HepG2 (cell line): ENCODE results near the gene DHX30. TPM values are rescaled to one million over a fixed set of nuclear protein-coding genes. Genes with fewer than 3 reads are reported as not detected.

Experiments
- CHD2 ChIP-seq: IDR thresholded peaks from 2 replicates; pipeline ENCODE4 v1.6.1; 2011; ENCODE audit warnings: low read depth, low read length, improper control_type of control experiment
- GABPA ChIP-seq, 2 experiments: IDR thresholded peaks; 2 replicates each; pipeline ENCODE4 v1.6.1; 2011 to 2016; ENCODE audit warnings: low read depth in 2 of 2, low read length in 1 of 2, missing biosample characterization in 1 of 2, missing genetic modification characterization in 1 of 2
- GATAD2A ChIP-seq: IDR thresholded peaks from 2 replicates; pipeline ENCODE4 v1.6.1; 2016
- HMG20A ChIP-seq: IDR thresholded peaks from 2 replicates; pipeline ENCODE4 v1.6.1; 2016; ENCODE audit warnings: borderline replicate concordance
- HOXA3 ChIP-seq: sonication (generic); formaldehyde crosslinking; IDR thresholded peaks from 2 replicates; pipeline ENCODE4 v1.5.0; 2020; ENCODE audit warnings: missing genetic modification reagents
- HOXD1 ChIP-seq: sonication (generic); formaldehyde crosslinking; IDR thresholded peaks from 2 replicates; pipeline ENCODE4 v1.5.0; 2020; ENCODE audit warnings: missing genetic modification reagents
- RXRB ChIP-seq: IDR thresholded peaks from 2 replicates; pipeline ENCODE4 v1.6.1; 2016; ENCODE audit warnings: borderline replicate concordance, missing genetic modification reagents, missing compliant biosample characterization
- SP5 ChIP-seq: IDR thresholded peaks from 2 replicates; pipeline ENCODE4 v1.6.1; 2016; ENCODE audit warnings: low read depth, borderline replicate concordance
- ZNF660 ChIP-seq: sonication (generic); formaldehyde crosslinking; IDR thresholded peaks from 2 replicates; pipeline ENCODE4 v1.5.1; 2020; ENCODE audit warnings: mild to moderate bottlenecking, low read depth, missing genetic modification reagents, borderline replicate concordance
- polyA plus RNA-seq, 8 experiments: library from polyadenylated mRNA; depleted of rRNA in 3 of 8; stranded (reverse) in 7 of 8; unstranded in 1 of 8; fragments of >200 nt; fragmentation: Illumina TruSeq in 4 of 8; extraction: Trizol in 4 of 8; gene quantifications; 2 replicates each; pipeline versions ENCODE4 v1.2.1 to v1.2.3, GENCODE V29; 2011 to 2016; ENCODE audit warnings: low read depth in 4 of 8, missing spikeins in 1 of 8, mixed read lengths in 1 of 8; ENCODE audit not compliant: insufficient read depth in 1 of 8
- total RNA-seq, 5 experiments: library from RNA; depleted of rRNA; stranded (reverse); fragments of >200 nt; fragmentation: Illumina TruSeq; extraction: Trizol; gene quantifications; 2 replicates each; pipeline ENCODE4 v1.2.3, GENCODE V29; 2016; ENCODE audit warnings: low read depth in 1 of 5
- TF ChIP-seq, protein P1 (sequence below), 2 experiments: sonication (generic) in 1 of 2; formaldehyde crosslinking in 1 of 2; IDR thresholded peaks; 2 replicates each; pipeline versions ENCODE4 v1.6.1 to v1.9.0; 2014 to 2022; ENCODE audit warnings: antibody characterized with exemption in 1 of 2, borderline replicate concordance in 1 of 2, inconsistent platforms in 1 of 2, low read depth in 1 of 2, missing genetic modification reagents in 1 of 2
- TF ChIP-seq, protein P2 (sequence below): sonication (generic); formaldehyde crosslinking; IDR thresholded peaks from 2 replicates; pipeline ENCODE4 v1.9.0; 2022; ENCODE audit warnings: low read depth, missing genetic modification reagents
- TF ChIP-seq, protein P3 (sequence below): sonication (generic); formaldehyde crosslinking; conservative IDR thresholded peaks from 2 replicates; pipeline ENCODE4 v1.4.0; 2020; ENCODE audit warnings: missing genetic modification reagents
- TF ChIP-seq, protein P4 (sequence below): sonication (generic); formaldehyde crosslinking; IDR thresholded peaks from 2 replicates; pipeline ENCODE4 v1.5.0; 2020; ENCODE audit warnings: mild to moderate bottlenecking, missing genetic modification reagents
- TF ChIP-seq, protein P5 (sequence below): sonication (generic); formaldehyde crosslinking; IDR thresholded peaks from 2 replicates; pipeline ENCODE4 v1.4.0; 2020; ENCODE audit warnings: missing genetic modification reagents, mild to moderate bottlenecking, borderline replicate concordance
- TF ChIP-seq, protein P6 (sequence below): IDR thresholded peaks from 2 replicates; pipeline ENCODE4 v1.6.1; 2016

DHX30 gene
- total and polyA plus RNA-seq, 2 of the 13 experiments (the other 11 are each of a cell fraction or from before 2014, with no cell fraction given): 30.6 to 59.4 TPM

DNA sequence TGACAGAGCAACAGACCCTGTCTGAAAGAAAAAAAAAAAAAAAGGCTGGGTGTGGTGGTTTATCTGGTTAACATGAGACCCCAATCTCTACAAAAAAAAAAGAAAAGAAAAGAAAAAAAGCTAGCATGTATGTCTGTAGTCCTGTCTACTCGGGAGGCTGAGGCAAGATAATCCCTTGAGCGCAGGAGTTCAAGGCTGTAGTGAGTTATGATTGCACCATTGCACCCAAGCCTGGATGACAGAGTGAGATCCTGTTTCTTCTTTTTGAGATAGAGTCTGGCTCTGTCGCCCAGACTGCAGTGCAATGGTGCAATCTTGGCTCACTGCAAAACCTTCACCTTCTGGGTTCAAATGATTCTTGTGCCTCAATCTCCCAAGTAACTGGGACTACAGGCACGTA lies 8.4 kb upstream of the DHX30 start (continued):
- TF ChIP-seq, protein P1, sequence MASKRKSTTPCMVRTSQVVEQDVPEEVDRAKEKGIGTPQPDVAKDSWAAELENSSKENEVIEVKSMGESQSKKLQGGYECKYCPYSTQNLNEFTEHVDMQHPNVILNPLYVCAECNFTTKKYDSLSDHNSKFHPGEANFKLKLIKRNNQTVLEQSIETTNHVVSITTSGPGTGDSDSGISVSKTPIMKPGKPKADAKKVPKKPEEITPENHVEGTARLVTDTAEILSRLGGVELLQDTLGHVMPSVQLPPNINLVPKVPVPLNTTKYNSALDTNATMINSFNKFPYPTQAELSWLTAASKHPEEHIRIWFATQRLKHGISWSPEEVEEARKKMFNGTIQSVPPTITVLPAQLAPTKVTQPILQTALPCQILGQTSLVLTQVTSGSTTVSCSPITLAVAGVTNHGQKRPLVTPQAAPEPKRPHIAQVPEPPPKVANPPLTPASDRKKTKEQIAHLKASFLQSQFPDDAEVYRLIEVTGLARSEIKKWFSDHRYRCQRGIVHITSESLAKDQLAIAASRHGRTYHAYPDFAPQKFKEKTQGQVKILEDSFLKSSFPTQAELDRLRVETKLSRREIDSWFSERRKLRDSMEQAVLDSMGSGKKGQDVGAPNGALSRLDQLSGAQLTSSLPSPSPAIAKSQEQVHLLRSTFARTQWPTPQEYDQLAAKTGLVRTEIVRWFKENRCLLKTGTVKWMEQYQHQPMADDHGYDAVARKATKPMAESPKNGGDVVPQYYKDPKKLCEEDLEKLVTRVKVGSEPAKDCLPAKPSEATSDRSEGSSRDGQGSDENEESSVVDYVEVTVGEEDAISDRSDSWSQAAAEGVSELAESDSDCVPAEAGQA (IDR thresholded peaks at IDR 0.05; ENCODE audit: low read depth): no peak
- TF ChIP-seq, protein P1 (CRISPR knock-in tag; IDR thresholded peaks at IDR 0.05; ENCODE audit: borderline replicate concordance): no peak
- TF ChIP-seq ZNF660 (CRISPR knock-in tag) (no peak), HOXA3 (CRISPR knock-in tag) (peak; percentile 48; the same call in 1 of the 2 replicates), GATAD2A (CRISPR knock-in tag) (peak; percentile 76), CHD2 (no peak), SP5 (CRISPR knock-in tag) (no peak), HMG20A (CRISPR knock-in tag) (peak; percentile 51; the same call in 1 of the 2 replicates), GABPA (IDR thresholded peaks at IDR 0.05; ENCODE audit: low read depth, low read length) (no peak), GABPA (CRISPR knock-in tag; IDR thresholded peaks at IDR 0.05; ENCODE audit: low read depth) (no peak), HOXD1 (no peak), RXRB (CRISPR knock-in tag) (peak; percentile 61)
- TF ChIP-seq, protein P2, sequence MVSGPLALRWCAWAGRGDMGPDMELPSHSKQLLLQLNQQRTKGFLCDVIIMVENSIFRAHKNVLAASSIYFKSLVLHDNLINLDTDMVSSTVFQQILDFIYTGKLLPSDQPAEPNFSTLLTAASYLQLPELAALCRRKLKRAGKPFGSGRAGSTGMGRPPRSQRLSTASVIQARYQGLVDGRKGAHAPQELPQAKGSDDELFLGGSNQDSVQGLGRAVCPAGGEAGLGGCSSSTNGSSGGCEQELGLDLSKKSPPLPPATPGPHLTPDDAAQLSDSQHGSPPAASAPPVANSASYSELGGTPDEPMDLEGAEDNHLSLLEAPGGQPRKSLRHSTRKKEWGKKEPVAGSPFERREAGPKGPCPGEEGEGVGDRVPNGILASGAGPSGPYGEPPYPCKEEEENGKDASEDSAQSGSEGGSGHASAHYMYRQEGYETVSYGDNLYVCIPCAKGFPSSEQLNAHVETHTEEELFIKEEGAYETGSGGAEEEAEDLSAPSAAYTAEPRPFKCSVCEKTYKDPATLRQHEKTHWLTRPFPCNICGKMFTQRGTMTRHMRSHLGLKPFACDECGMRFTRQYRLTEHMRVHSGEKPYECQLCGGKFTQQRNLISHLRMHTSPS: no peak
- TF ChIP-seq, protein P3, sequence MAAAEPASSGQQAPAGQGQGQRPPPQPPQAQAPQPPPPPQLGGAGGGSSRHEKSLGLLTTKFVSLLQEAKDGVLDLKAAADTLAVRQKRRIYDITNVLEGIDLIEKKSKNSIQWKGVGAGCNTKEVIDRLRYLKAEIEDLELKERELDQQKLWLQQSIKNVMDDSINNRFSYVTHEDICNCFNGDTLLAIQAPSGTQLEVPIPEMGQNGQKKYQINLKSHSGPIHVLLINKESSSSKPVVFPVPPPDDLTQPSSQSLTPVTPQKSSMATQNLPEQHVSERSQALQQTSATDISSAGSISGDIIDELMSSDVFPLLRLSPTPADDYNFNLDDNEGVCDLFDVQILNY: no peak
- TF ChIP-seq, protein P4, sequence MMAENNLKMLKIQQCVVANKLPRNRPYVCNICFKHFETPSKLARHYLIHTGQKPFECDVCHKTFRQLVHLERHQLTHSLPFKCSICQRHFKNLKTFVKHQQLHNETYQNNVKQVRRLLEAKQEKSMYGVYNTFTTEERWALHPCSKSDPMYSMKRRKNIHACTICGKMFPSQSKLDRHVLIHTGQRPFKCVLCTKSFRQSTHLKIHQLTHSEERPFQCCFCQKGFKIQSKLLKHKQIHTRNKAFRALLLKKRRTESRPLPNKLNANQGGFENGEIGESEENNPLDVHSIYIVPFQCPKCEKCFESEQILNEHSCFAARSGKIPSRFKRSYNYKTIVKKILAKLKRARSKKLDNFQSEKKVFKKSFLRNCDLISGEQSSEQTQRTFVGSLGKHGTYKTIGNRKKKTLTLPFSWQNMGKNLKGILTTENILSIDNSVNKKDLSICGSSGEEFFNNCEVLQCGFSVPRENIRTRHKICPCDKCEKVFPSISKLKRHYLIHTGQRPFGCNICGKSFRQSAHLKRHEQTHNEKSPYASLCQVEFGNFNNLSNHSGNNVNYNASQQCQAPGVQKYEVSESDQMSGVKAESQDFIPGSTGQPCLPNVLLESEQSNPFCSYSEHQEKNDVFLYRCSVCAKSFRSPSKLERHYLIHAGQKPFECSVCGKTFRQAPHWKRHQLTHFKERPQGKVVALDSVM (CRISPR knock-in tag): no peak
- TF ChIP-seq, protein P5, sequence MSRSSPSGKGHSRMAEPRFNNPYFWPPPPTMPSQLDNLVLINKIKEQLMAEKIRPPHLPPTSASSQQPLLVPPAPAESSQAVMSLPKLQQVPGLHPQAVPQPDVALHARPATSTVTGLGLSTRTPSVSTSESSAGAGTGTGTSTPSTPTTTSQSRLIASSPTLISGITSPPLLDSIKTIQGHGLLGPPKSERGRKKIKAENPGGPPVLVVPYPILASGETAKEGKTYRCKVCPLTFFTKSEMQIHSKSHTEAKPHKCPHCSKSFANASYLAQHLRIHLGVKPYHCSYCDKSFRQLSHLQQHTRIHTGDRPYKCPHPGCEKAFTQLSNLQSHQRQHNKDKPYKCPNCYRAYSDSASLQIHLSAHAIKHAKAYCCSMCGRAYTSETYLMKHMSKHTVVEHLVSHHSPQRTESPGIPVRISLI (CRISPR knock-in tag): peak; percentile 82; the same call in 1 of the 2 replicates
- TF ChIP-seq, protein P6, sequence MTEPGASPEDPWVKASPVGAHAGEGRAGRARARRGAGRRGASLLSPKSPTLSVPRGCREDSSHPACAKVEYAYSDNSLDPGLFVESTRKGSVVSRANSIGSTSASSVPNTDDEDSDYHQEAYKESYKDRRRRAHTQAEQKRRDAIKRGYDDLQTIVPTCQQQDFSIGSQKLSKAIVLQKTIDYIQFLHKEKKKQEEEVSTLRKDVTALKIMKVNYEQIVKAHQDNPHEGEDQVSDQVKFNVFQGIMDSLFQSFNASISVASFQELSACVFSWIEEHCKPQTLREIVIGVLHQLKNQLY (CRISPR knock-in tag): no peak
